ENCODE measurements around the gene EVI5L.
A peak's percentile ranks its signal among the peaks of the same experiment; 100 is the strongest.

Gene EVI5L

DNA sequence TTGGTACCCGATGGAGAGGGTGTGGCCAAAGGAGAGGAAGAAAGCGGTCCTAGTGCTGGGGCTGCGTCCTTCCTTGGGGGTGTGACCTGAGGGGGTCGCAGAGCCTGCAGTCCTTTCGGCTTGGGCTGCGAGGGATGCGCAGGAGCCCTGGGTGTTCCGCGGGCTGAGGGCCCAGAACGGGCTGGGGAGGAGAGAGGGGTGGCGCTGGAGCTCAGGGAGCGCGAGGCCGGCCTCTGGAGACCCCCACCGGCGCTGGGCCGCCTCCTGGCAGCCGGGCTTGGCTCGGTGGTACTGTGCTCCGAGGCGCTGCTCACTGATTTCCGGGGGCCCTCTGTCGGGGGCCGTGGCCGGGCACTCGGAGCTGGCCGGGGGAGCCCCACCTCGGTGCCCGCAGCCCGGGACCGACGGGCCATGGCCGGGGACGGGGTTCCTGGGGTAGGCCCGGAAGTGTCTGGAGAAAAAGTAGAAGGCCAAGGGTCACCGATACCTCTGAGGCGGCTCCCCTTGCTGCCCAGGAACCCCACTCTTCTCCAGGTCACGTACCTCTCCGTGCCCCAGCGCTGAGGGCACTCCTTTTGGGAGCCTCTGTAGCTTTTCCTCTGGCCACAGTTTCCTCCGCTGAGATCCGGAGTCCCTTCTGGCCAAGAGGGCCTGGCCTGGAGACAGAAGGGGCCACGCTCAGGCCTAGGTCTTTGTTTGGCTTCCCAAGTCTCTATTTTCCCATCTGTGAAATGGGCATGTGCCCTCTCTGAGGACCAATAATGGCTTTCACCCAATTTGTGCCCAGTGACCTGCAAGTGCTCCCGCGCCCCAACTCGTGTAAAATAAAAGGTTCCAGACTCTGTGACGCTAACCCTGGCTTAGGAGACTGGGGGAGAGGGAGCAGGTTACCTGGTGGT lies 42.5 kb downstream of the EVI5L start:
- in situ Hi-C loops (cut with HindIII; ENCODE audit: low pct_ligation_motif_present, low sequenced_read_pairs) = no loop called here
- TF ChIP-seq, protein P1, sequence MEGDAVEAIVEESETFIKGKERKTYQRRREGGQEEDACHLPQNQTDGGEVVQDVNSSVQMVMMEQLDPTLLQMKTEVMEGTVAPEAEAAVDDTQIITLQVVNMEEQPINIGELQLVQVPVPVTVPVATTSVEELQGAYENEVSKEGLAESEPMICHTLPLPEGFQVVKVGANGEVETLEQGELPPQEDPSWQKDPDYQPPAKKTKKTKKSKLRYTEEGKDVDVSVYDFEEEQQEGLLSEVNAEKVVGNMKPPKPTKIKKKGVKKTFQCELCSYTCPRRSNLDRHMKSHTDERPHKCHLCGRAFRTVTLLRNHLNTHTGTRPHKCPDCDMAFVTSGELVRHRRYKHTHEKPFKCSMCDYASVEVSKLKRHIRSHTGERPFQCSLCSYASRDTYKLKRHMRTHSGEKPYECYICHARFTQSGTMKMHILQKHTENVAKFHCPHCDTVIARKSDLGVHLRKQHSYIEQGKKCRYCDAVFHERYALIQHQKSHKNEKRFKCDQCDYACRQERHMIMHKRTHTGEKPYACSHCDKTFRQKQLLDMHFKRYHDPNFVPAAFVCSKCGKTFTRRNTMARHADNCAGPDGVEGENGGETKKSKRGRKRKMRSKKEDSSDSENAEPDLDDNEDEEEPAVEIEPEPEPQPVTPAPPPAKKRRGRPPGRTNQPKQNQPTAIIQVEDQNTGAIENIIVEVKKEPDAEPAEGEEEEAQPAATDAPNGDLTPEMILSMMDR (IDR thresholded peaks at IDR 0.05; ENCODE audit: low read depth, low read length, missing control alignments) = no peak
- Histone ChIP-seq H3K4me3 (ENCODE audit: low read depth, low read length) (no peak overlapping the region), H3K27ac (no peak overlapping the region), H3K27me3 (replicated peaks) (peaks cover 19% of the 10 kb centered on the region), H3K36me3 (replicated peaks) (no peaks in the 10 kb centered on the region)
- DNase-seq = no peak

DNA sequence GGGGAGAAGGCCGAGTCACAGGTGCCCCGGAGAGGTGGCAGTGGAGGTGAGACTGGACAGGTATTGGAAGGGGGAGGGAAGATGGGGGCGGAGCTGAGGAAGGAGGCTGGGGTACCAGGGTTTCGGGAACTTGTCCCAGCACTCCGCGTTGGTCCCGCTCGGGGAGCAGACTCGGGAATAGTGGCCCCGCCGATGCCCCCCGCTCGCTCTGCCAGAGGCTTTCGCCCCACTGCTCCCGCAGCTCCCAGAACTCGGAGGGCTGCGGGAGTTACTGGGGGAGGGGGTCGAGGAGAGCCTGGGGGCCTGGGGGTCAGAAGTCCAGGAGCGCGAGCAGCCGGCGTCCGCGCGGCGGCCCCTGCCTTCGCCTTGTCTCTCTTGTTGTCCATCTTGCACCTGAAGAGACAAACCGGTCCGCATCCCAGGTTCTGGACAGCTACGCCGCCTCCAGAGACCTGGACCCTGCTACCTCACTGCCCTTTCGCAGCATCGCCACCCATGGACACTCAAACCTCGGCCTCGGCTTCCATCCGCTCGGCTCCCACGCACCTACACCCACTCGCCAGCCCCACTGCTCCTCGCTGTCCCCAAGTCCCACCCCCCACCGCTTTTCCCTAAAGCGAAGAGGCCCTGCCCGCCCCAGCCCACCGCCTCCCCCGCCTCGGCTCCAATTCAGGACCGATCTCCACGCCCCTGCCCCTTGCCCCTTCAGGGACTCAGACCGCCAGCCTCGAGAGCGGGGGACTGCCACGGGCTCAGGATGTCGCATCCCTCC lies 43.5 kb downstream of the EVI5L start:
- H3K4me3 ChIP-seq (ENCODE audit: low read depth, low read length) = no peak overlapping the region
- no peak for DNase-seq
- in situ Hi-C loops (cut with HindIII; ENCODE audit: low pct_ligation_motif_present, low sequenced_read_pairs) = no loop called here
- TF ChIP-seq, protein P1 (IDR thresholded peaks at IDR 0.05; ENCODE audit: low read depth, low read length, missing control alignments) = no peak
- no peak overlapping the region for H3K27ac ChIP-seq
- peaks cover 19% of the 10 kb centered on the region for H3K27me3 ChIP-seq (replicated peaks)
- no peaks in the 10 kb centered on the region for H3K36me3 ChIP-seq (replicated peaks)

DNA sequence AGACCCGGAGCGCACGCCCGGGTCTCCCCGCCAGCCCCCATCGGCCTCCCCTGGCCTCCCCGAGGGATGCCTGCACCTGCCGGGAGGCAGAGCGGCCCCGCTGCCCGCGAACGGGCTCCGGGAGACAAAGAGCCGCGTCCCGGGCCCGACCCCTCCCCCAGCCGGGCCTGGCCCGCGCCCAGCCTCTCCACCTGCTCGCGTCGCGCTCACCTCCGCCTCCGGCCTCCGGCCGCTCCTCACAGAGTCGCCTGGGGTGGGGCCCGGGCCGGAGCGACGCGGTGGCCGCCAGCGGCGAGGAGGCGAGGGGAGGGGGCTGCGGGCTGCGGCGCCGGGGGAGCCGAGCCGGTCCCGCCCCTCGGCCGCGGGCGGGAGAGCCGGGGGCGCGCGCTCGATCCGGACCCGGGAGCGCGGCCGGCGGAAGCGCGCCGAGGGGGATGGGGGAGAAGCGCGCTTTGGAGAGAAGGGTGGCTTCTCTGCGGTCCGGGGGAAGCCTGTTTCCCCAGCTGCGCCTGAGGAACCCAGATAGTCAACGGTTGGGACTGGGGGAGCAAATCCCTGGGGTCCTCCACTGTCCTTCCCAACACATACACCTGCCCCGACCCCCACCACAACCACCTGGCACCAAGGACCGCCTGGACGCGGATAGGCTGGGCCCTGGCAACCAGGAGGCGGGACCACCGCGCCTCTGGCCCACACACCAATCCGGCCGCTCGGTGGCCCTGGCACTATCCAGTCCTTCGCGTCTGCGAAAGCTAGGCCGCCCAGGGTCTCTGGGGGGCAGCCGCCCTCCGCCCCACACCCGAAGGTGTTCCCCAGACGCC lies 44.3 kb downstream of the EVI5L start, which contains the start of gene PRR36:
TSS of gene PRR36 (minus strand) at position 315 of the 821 bp plus-strand sequence. CDS start 701 bp downstream, outside the sequence.
- no peak for DNase-seq
- Histone ChIP-seq H3K4me3 (ENCODE audit: low read depth, low read length) (peak within 1 kb of the TSS; percentile 5), H3K36me3 (replicated peaks) (no peaks in the 10 kb centered on the region), H3K27me3 (replicated peaks) (peaks cover 19% of the 10 kb centered on the region), H3K27ac (no peak within 1 kb of the TSS)
- in situ Hi-C loops (cut with HindIII; ENCODE audit: low pct_ligation_motif_present, low sequenced_read_pairs) = no loop called here
- TF ChIP-seq, protein P1 (IDR thresholded peaks at IDR 0.05; ENCODE audit: low read depth, low read length, missing control alignments) = no peak

DNA sequence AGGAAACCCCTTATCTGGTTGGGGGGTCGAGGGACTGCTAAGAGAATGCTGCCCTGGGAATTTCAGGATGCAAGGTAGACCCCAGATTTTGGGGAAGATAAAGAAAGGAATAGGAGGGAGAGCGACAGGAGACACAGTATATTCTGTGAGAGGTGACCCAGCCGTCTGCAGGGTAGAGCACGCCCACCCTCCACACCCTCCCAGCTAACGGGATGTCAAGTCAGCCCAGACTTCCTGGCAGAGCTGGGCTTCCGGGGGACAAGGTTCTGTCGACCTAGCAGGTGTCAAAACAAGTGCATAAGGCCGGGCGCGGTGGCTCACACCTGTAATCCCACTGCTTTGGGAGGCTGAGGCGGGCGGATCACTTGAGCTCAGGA lies 44.9 kb downstream of the EVI5L start:
- in situ Hi-C loops (cut with HindIII; ENCODE audit: low pct_ligation_motif_present, low sequenced_read_pairs) = no loop called here

DNA sequence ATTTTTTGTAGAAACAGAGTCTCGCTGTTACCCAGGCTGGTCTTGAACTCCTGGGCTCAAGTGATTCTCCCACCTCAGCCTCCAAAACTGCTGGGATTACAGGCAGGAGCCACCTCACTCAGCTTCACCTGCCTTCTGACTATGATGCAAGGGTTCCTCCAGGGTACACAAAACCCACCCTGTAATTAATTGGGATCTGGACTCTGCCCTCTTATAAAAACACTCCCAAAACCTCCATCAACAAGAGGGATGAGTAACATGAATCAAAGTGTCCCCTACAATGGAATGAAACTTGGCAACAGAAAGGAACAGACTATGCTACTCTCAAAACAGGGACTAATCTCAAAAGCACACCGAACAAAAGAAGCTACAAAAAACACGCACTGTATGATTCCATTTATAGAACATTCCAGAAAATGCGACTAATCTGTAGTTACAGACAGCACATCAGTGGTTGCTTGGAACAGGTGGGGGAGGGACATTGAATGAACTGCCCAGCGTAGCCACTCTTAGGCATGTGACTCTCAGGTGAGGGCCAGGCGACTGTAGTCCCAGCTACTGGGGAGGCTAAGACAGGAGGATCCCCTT lies 47.3 kb downstream of the EVI5L start:
- H3K27me3 ChIP-seq (replicated peaks) = peaks cover 19% of the 10 kb centered on the region
- in situ Hi-C loops (cut with HindIII; ENCODE audit: low pct_ligation_motif_present, low sequenced_read_pairs) = no loop called here

More for the DNA sequence above, 44.9 kb downstream of the EVI5L start:
- no peak overlapping the region for H3K4me3 ChIP-seq (ENCODE audit: low read depth, low read length)
- H3K27me3 ChIP-seq (replicated peaks) = peaks cover 19% of the 10 kb centered on the region
- TF ChIP-seq, protein P1 (IDR thresholded peaks at IDR 0.05; ENCODE audit: low read depth, low read length, missing control alignments) = no peak
- no peak overlapping the region for H3K27ac ChIP-seq
- no peaks in the 10 kb centered on the region for H3K36me3 ChIP-seq (replicated peaks)
- no peak for DNase-seq

More for the DNA sequence above, 47.3 kb downstream of the EVI5L start:
- no peaks in the 10 kb centered on the region for H3K36me3 ChIP-seq (replicated peaks)
- no peak overlapping the region for H3K4me3 ChIP-seq (ENCODE audit: low read depth, low read length)
- TF ChIP-seq, protein P1 (IDR thresholded peaks at IDR 0.05; ENCODE audit: low read depth, low read length, missing control alignments) = no peak
- no peak overlapping the region for H3K27ac ChIP-seq
- DNase-seq = no peak
